Measurements from ENCODE around the gene BARX2. TPM values are rescaled to one million over a fixed set of nuclear protein-coding genes. Genes with fewer than 3 reads are reported as not detected.

Gene BARX2
- total RNA-seq, 1 donor from 2014 or later, result 62.1 TPM

- H3K9me3 Mint-ChIP-seq, result peaks cover 8% of the 10 kb centered on the region
- H3K27ac Mint-ChIP-seq, result peak overlapping the region; percentile 73
- H3K4me3 Mint-ChIP-seq, result no peak overlapping the region
- TF ChIP-seq, protein P1, sequence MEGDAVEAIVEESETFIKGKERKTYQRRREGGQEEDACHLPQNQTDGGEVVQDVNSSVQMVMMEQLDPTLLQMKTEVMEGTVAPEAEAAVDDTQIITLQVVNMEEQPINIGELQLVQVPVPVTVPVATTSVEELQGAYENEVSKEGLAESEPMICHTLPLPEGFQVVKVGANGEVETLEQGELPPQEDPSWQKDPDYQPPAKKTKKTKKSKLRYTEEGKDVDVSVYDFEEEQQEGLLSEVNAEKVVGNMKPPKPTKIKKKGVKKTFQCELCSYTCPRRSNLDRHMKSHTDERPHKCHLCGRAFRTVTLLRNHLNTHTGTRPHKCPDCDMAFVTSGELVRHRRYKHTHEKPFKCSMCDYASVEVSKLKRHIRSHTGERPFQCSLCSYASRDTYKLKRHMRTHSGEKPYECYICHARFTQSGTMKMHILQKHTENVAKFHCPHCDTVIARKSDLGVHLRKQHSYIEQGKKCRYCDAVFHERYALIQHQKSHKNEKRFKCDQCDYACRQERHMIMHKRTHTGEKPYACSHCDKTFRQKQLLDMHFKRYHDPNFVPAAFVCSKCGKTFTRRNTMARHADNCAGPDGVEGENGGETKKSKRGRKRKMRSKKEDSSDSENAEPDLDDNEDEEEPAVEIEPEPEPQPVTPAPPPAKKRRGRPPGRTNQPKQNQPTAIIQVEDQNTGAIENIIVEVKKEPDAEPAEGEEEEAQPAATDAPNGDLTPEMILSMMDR (conservative IDR thresholded peaks at IDR 0.05), result no peak
- H3K27me3 Mint-ChIP-seq, result peaks cover 6% of the 10 kb centered on the region
- no peak for DNase-seq (ENCODE audit: extremely low spot score, unreplicated experiment)
- H3K36me3 Mint-ChIP-seq, result peaks cover 7% of the 10 kb centered on the region
- peaks cover 43% of the 10 kb centered on the region for H3K4me1 Mint-ChIP-seq (ENCODE audit: unreplicated experiment)
Observed at GRCh38 chr11:129388824-129389223, 13.2 kb downstream of the BARX2 start.

DNA sequence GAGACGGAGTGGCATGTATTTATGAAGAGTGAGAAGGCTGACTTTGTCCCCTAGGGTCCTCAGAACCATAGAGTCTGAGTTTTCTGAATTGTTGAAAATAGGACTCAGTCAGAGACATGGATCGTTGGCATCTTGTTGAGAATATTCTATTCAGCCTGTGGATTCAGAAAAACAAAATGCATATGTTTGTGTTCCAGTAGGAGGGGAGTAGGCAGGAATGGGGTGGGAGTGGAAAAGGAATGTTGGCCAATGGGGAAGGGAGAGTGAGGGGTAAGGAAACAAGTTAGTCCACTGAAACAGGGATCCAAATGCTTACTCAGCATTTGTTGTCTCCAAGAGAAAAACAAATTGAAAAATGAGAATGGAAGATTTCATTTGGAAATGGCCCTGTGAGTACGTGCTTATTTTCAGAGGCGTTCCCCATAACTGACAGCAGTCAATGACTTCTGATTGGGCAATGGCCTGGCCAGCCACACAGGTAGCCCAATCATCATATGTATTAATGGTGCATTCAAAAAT lies 14.7 kb downstream of the BARX2 start:
- Mint-ChIP-seq H3K27me3 (peaks cover 6% of the 10 kb centered on the region), H3K4me1 (ENCODE audit: unreplicated experiment) (peaks cover 51% of the 10 kb centered on the region), H3K4me3 (peak overlapping the region; percentile 79), H3K36me3 (peaks cover 7% of the 10 kb centered on the region), H3K9me3 (peaks cover 8% of the 10 kb centered on the region), H3K27ac (peak overlapping the region; percentile 97)
- TF ChIP-seq, protein P1 (conservative IDR thresholded peaks at IDR 0.05), result no peak
- no peak for DNase-seq (ENCODE audit: extremely low spot score, unreplicated experiment)

DNA sequence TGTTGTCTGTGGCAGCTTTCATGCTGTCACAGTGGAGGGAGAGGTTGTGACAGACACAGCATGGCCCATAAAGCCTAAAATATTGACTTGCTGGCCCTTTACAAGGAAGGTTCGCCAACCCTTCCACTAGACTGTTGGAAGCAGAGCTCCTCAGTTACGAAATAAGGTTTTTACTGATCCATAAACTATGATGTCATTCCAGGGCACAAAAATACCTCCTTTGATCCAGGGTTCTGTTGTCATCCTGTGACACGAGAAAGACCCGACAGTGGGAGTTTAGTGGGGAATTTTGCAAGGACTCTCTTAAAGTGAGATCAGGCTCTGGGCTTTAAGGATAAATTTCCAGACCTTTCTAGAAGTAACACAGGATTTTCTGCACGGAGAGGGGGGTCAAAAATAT lies 15.7 kb downstream of the BARX2 start:
- peaks cover 61% of the 10 kb centered on the region for H3K4me1 Mint-ChIP-seq (ENCODE audit: unreplicated experiment)
- DNase-seq (ENCODE audit: extremely low spot score, unreplicated experiment), result no peak
- H3K27me3 Mint-ChIP-seq, result peaks cover 6% of the 10 kb centered on the region
- H3K4me3 Mint-ChIP-seq, result peak overlapping the region; percentile 79
- TF ChIP-seq, protein P1 (conservative IDR thresholded peaks at IDR 0.05), result no peak
- H3K36me3 Mint-ChIP-seq, result peaks cover 7% of the 10 kb centered on the region
- H3K27ac Mint-ChIP-seq, result peak overlapping the region; percentile 97
- peaks cover 8% of the 10 kb centered on the region for H3K9me3 Mint-ChIP-seq

GRCh38 chr11:129391821-129392220 lies 16.2 kb downstream of the BARX2 start:
- TF ChIP-seq, protein P1 (conservative IDR thresholded peaks at IDR 0.05), result no peak
- Mint-ChIP-seq H3K4me1 (ENCODE audit: unreplicated experiment) (peaks cover 62% of the 10 kb centered on the region), H3K36me3 (peaks cover 7% of the 10 kb centered on the region), H3K9me3 (peaks cover 8% of the 10 kb centered on the region), H3K27me3 (peaks cover 6% of the 10 kb centered on the region), H3K4me3 (peak overlapping the region; percentile 79), H3K27ac (peak overlapping the region; percentile 97)
- no peak for DNase-seq (ENCODE audit: extremely low spot score, unreplicated experiment)

DNA sequence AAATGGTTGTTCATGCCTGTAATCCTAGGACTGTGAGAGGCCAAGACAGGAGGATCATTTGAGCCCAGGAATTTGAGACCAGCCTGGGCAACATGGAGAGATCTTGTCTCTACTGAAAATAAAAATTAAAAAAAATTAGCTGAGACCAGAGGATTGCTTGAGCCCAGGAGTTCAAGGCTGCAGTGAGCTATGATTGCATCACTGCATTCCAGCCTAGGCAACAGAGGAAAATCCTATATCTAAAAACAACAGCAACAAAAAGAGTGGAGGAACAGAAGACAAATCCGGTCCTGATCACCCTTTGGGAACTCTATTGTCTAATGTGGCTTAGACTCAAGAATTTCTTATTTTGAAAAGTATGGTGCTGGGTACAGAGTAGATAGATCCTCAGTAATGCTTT lies 17.3 kb downstream of the BARX2 start:
- Mint-ChIP-seq H3K27me3 (peaks cover 6% of the 10 kb centered on the region), H3K4me1 (ENCODE audit: unreplicated experiment) (peaks cover 52% of the 10 kb centered on the region), H3K9me3 (peaks cover 8% of the 10 kb centered on the region), H3K27ac (no peak overlapping the region), H3K4me3 (no peak overlapping the region), H3K36me3 (peaks cover 7% of the 10 kb centered on the region)
- no peak for DNase-seq (ENCODE audit: extremely low spot score, unreplicated experiment)
- TF ChIP-seq, protein P1 (conservative IDR thresholded peaks at IDR 0.05), result no peak

GRCh38 chr11:129394709-129395108 lies 19.1 kb downstream of the BARX2 start:
- Mint-ChIP-seq H3K4me3 (no peak overlapping the region), H3K4me1 (ENCODE audit: unreplicated experiment) (peaks cover 44% of the 10 kb centered on the region), H3K27ac (no peak overlapping the region), H3K27me3 (peaks cover 6% of the 10 kb centered on the region), H3K9me3 (peaks cover 8% of the 10 kb centered on the region), H3K36me3 (peaks cover 7% of the 10 kb centered on the region)
- TF ChIP-seq, protein P1 (conservative IDR thresholded peaks at IDR 0.05), result no peak
- no peak for DNase-seq (ENCODE audit: extremely low spot score, unreplicated experiment)
